DOHH2 (cell line): ENCODE data around the gene CACNA2D2.

Experiments used
- H3F3A ChIP-seq: fragments of 200-600 bp; sonication (generic), shearing (Covaris generic); 2 replicates; pipeline ENCODE4 v1.6.0; 2016; ENCODE audit warnings: antibody characterized with exemption, mild to moderate bottlenecking; ENCODE audit not compliant: control insufficient read depth, insufficient read depth
- H3K27ac ChIP-seq: fragments of 200-600 bp; sonication (generic); 2 replicates; pipeline ENCODE4 v1.5.1; 2014; ENCODE audit warnings: low read depth, mild to moderate bottlenecking, low read length, moderate library complexity
- H3K27me3 ChIP-seq: fragments of 200-600 bp; sonication (generic); 2 replicates; pipeline ENCODE4 v1.6.1; 2014; ENCODE audit warnings: mild to moderate bottlenecking, low read length, mixed read lengths; ENCODE audit not compliant: control insufficient read depth
- H3K36me3 ChIP-seq: fragments of 200-600 bp; sonication (generic); 2 replicates; pipeline ENCODE4 v1.6.1; 2014; ENCODE audit warnings: mild to moderate bottlenecking, low read length, moderate library complexity, mixed read lengths; ENCODE audit not compliant: control insufficient read depth
- H3K4me1 ChIP-seq: fragments of 200-600 bp; sonication (generic); 2 replicates; pipeline ENCODE4 v1.6.1; 2014; ENCODE audit warnings: mild to moderate bottlenecking, low read length, mixed read lengths; ENCODE audit not compliant: control insufficient read depth
- H3K4me2 ChIP-seq: fragments of 200-600 bp; sonication (generic); 2 replicates; pipeline ENCODE4 v1.6.0; 2014; ENCODE audit warnings: mild to moderate bottlenecking, low read length, moderate library complexity
- H3K4me3 ChIP-seq: fragments of 200-600 bp; sonication (generic); 2 replicates; pipeline ENCODE4 v1.5.1; 2014; ENCODE audit warnings: mild to moderate bottlenecking, low read length, mixed read lengths
- H3K79me2 ChIP-seq: fragments of 200-600 bp; sonication (generic); 2 replicates; pipeline ENCODE4 v1.6.1; 2014; ENCODE audit warnings: mild to moderate bottlenecking, low read length, mixed read lengths; ENCODE audit not compliant: control insufficient read depth
- H3K9me2 ChIP-seq: fragments of 200-600 bp; sonication (generic); replicated peaks from 2 replicates; pipeline ENCODE4 v1.6.1; 2014; ENCODE audit warnings: mild to moderate bottlenecking, low read length, mixed read lengths; ENCODE audit not compliant: control insufficient read depth
- H3K9me3 ChIP-seq: fragments of 200-600 bp; sonication (generic); 2 replicates; pipeline ENCODE4 v1.6.1; 2014; ENCODE audit warnings: antibody characterized with exemption, low read length, mixed read lengths; ENCODE audit not compliant: control insufficient read depth, insufficient read depth
- H4K20me1 ChIP-seq: fragments of 200-600 bp; sonication (generic); 2 replicates; pipeline ENCODE4 v1.6.0; 2014; ENCODE audit warnings: low read depth, mild to moderate bottlenecking, antibody characterized with exemption, low read length, moderate library complexity; ENCODE audit not compliant: control insufficient read depth, insufficient read depth
- CTCF ChIP-seq: fragments of 200-600 bp; sonication (generic); IDR thresholded peaks from one replicate; pipeline ENCODE4 v1.5.1; 2014; ENCODE audit warnings: antibody characterized with exemption, mild to moderate bottlenecking, low read depth, low read length; ENCODE audit not compliant: poor library complexity, severe bottlenecking
- EZH2phosphoT487 ChIP-seq: fragments of 200-600 bp; sonication (generic); IDR thresholded peaks from 2 replicates; pipeline ENCODE4 v1.6.1; 2017; ENCODE audit warnings: borderline replicate concordance, mild to moderate bottlenecking, antibody characterized with exemption, low read length, moderate library complexity, mixed read lengths

CACNA2D2 gene

DNA sequence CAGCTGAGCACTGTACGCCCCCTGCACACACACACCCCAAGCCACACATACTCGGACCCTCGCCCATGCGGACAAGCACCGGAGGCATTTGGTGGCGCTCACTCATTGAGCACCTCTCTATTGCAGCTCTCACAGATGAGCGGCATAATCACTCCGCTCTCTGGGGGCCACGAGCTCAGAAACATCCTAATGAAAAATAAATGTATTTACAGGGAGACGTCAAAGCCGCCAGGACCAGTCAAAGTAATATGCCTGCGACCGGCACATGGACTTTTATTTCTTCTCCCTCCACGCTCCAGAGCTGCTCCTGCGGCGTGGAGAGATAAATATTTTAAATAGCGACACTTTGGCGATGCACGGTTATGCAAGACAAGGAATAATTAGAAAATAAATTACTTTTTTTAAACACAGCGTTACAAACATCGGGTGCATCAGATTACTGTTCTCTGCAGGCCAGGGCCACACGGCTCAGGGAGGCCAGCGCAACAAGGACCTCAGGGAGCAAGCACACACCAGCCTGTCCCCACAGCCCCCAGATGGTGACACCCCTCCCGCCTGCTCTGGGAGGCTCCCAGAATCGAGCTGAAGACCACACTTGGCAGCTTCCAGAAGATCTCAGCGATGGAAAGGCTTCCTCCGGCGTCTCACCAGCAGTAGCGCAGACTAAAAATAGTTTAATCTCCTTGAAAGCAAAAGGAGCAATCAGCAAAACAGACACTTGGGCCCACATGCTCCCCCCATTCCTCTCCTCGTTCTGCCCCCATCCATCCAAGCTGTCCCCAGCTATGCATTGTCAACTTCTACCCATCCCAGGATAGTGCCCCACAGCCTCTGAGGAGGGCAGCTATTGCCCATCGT, 48.0 kb downstream of the CACNA2D2 start:
- no peaks in the 10 kb centered on the region for H4K20me1 ChIP-seq
- no peaks in the 10 kb centered on the region for H3K4me1 ChIP-seq
- TF ChIP-seq EZH2phosphoT487, result no peak
- no peak for TF ChIP-seq CTCF
- H3K27ac ChIP-seq, result no peak overlapping the region
- H3K9me3 ChIP-seq, result no peaks in the 10 kb centered on the region
- no peaks in the 10 kb centered on the region for H3F3A ChIP-seq
- H3K4me2 ChIP-seq, result no peak overlapping the region
- no peak overlapping the region for H3K4me3 ChIP-seq
- no peaks in the 10 kb centered on the region for H3K9me2 ChIP-seq
- no peaks in the 10 kb centered on the region for H3K36me3 ChIP-seq
- H3K27me3 ChIP-seq, result no peaks in the 10 kb centered on the region
- no peaks in the 10 kb centered on the region for H3K79me2 ChIP-seq

GRCh38 chr3:50454481-50455070, 48.9 kb downstream of the CACNA2D2 start:
- TF ChIP-seq CTCF, result no peak
- no peak for TF ChIP-seq EZH2phosphoT487
- no peak overlapping the region for H3K4me2 ChIP-seq
- no peak overlapping the region for H3K27ac ChIP-seq
- H3K4me1 ChIP-seq, result no peaks in the 10 kb centered on the region
- H3K79me2 ChIP-seq, result no peaks in the 10 kb centered on the region
- H3K9me3 ChIP-seq, result no peaks in the 10 kb centered on the region
- H3K27me3 ChIP-seq, result no peaks in the 10 kb centered on the region
- no peaks in the 10 kb centered on the region for H4K20me1 ChIP-seq
- H3K9me2 ChIP-seq, result no peaks in the 10 kb centered on the region
- no peaks in the 10 kb centered on the region for H3F3A ChIP-seq
- no peak overlapping the region for H3K4me3 ChIP-seq
- H3K36me3 ChIP-seq, result no peaks in the 10 kb centered on the region

GRCh38 chr3:50453907-50454306, 49.5 kb downstream of the CACNA2D2 start:
- TF ChIP-seq EZH2phosphoT487 (no peak), CTCF (no peak)
- H3K4me1 ChIP-seq, result no peaks in the 10 kb centered on the region
- H3K27ac ChIP-seq, result no peak overlapping the region
- H3K79me2 ChIP-seq, result no peaks in the 10 kb centered on the region
- no peaks in the 10 kb centered on the region for H3K36me3 ChIP-seq
- no peak overlapping the region for H3K4me2 ChIP-seq
- no peaks in the 10 kb centered on the region for H4K20me1 ChIP-seq
- no peaks in the 10 kb centered on the region for H3K27me3 ChIP-seq
- H3K9me2 ChIP-seq, result no peaks in the 10 kb centered on the region
- no peaks in the 10 kb centered on the region for H3K9me3 ChIP-seq
- no peaks in the 10 kb centered on the region for H3F3A ChIP-seq
- no peak overlapping the region for H3K4me3 ChIP-seq
